IPS DF 4.7 (cell line): Measurements from ENCODE around the gene PELI2.

ENCODE experiments used
- DNase-seq: peaks from one replicate; pipeline ENCODE4 v3.0.0-alpha.2; 2013; ENCODE audit warnings: low spot score; ENCODE audit errors: extremely low read depth

PELI2 gene

DNA sequence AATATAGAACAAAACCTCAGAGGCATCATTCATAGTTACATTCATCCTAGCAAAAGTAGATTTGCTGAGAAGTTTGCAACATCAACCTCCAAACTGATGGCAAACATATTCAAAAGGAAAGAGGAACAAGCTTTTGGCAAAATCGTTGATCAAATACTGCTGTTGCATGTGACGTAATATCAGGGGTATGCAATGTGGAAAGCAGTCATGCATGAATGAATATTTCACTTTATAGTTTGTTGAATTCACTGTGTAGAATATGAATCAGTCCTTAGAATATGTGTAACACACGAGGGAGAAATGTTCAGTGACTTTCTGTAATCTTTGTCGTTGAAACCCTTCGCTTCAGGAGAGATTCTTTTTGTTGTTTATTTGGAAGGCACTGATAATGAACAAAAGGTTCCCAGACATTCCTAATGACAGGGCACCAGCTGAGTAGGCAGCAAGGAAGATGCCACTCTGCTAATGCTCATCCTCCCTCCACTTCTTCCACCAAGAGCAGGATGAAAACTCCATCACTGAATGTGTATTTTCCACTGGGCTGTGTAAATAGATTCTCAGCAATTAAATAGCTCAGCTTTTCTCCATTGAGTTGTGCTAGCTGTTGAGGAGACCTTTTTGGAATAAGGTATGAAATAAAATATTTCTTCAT is 126.1 kb downstream of the PELI2 start:
- no peak for DNase-seq

DNA sequence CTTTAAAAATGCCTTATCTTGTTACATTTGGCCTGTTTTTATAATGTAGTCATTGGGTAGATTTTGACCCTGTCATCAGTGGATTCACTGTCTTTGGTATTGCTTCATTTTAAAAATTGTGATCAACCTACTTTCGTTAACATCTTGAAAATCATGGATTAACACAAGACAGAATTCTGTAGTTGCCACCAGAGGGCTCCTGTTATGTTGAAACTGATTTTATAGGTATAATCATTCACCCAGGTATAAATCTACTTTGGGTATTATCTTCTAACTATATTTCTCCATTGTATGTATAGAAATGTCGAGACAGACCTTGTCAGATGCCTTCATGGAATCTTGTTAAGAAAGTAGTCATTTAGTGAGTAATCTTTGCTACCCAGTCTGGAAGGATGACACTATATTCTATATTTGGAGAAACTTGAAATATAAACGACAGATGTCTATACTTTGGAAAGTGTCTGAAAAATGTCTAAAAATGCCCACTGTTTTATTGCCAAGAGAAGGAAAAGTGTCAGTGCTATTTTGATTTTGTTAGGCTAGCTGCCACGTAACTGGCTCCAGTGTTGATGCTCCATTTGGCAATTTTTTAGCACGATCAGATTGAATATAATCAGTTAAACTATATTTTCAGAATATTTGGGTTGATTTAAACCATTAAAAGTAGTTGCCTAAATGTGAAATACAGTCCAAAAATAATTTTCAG is 129.4 kb downstream of the PELI2 start:
- DNase-seq, result no peak

GRCh38 chr14:56248442-56248841 is 130.2 kb downstream of the PELI2 start:
- DNase-seq, result no peak

DNA sequence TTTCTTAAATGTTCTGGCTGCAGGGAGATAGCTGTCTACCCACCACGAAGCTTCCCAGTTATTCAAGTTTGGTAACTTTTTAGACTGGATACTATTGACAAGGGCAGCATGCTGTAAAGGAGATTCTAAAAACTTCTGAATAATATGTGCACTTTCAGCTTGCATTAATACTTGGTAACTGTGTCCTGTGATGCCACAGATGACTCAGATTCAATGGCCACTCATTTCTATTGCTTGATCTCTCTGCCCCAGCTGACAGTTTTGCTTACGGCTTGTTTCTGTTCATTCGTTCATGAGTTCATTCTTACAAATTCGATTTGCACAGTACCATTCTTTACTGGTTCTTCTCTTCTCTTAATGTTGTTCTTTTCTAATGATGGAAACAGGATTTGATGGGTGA is 142.8 kb downstream of the PELI2 start:
- DNase-seq, result no peak

DNA sequence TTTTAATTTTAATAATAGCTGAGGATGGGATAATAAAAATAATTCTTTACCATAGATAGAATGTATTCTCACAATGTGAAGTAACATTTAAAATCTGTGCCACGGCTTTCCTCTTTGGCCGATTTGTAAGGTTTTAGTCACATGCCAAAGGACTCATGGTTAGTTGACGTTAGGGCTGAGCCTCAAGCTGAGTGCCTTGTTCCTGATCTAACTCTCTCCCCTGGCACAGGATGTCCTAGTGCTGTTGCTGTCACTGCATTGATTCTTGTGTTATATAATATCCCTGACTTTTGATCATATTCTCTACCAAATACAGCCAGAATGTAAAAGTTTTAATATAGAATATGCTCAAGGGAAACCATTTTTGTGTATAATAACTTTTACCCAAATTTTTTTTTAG is 144.3 kb downstream of the PELI2 start:
- DNase-seq, result no peak

- DNase-seq, result no peak
These were observed 149.8 kb downstream of the PELI2 start for GRCh38 chr14:56268039-56268438.

GRCh38 chr14:56268673-56269072 is 150.5 kb downstream of the PELI2 start:
- DNase-seq, result no peak

GRCh38 chr14:56270921-56271320 is 152.7 kb downstream of the PELI2 start:
- no peak for DNase-seq

DNA sequence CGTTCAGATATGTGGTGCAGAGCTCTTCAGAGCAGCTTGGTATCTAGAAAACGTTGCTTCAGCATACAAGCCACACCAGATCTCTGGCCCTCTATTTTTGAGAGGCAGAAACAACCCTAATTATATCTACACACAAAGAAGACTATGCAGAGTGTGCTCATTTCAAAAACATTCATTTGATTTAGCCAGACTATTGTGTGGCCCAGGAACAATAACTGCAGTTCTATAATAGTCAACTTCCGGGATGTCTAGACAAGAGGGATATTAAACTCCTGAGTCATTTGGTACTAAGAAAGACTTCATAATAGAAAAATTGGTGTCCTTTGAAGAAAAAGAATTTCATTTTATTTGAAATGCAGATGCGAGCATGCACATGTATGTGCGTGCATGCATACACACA is 153.8 kb downstream of the PELI2 start:
- no peak for DNase-seq

GRCh38 chr14:56273155-56273554 is 154.9 kb downstream of the PELI2 start:
- DNase-seq, result no peak

DNA sequence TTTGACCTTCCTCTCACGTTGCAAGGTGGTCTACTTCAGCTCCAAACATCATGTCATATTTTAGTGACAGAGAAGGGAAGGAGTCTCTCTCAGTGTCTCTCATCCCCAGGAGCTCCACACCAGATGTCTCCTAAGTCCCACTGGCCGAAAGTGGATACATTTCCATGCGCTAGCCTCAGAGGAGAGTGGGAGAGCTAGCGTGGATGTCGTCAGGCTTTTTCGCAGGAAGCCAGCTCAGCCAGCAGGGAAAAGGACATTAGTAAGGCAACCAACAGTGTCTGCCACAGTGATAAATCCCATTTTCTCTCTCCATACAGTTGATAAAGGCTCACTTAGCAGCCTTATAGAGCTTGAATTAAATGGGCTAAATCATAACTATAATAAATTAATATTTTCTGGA is 155.7 kb downstream of the PELI2 start:
- no peak for DNase-seq

DNA sequence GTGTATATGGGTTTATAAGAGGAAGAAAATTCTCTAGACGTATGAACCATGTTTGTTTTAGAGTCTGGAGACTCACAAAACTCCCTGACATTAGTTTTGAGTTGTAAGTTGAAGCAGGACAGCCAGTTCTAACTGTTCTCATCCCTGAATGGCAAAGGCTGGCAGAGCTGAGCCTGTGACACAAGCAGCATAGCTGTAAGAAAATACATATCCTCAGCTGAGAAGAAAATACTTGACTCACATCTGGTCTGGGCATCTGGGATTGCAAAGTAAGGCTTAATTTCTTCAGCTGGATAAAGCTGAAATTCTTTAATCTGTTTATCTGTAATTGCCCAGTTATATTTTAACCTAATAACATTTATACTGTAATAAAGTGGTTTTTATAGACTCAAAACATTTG is 156.3 kb downstream of the PELI2 start:
- no peak for DNase-seq

GRCh38 chr14:56276108-56276507 is 157.9 kb downstream of the PELI2 start:
- no peak for DNase-seq

- no peak for DNase-seq
These were observed 160.2 kb downstream of the PELI2 start for GRCh38 chr14:56278383-56278782.

DNA sequence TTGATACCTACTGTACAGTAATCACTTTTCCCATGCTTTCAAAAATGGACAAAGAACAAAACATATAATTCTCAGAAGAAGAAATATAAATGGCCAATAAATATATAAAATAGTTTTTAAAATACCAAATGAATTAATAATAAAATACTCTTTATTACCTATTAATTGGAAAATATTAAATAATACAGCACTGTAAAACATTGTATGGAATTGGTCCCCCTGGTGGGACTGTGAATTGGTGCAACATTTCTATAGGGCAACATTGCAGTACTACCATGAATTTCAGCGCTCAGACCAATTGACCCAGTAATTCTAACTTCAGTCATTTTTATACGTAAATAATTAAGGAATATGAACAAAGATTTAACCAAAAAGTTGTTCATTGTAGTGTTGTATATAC is 162.6 kb downstream of the PELI2 start:
- no peak for DNase-seq

- DNase-seq, result no peak
These were observed 164.0 kb downstream of the PELI2 start for GRCh38 chr14:56282179-56282578.

GRCh38 chr14:56284641-56285040 is 166.4 kb downstream of the PELI2 start:
- no peak for DNase-seq

DNA sequence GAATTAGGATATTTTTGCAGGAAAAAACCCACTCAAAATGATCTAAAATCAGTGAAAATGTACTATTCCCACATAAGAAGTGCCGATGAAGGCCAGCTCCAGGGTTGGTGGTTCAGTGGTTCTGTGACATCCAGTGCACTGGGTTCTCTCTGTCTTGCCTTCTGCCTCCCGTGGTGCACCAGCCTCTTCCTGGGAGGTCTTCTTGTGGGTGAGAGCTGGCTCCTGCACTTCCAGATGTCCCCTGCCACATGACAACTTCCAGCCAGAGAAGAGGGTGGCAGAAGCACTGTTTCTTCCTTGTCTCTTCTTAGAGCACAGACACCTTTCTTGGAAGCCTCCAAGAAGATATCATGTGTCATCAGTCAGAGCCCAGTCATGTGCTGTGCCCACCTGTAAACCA is 170.9 kb downstream of the PELI2 start:
- DNase-seq, result no peak

DNA sequence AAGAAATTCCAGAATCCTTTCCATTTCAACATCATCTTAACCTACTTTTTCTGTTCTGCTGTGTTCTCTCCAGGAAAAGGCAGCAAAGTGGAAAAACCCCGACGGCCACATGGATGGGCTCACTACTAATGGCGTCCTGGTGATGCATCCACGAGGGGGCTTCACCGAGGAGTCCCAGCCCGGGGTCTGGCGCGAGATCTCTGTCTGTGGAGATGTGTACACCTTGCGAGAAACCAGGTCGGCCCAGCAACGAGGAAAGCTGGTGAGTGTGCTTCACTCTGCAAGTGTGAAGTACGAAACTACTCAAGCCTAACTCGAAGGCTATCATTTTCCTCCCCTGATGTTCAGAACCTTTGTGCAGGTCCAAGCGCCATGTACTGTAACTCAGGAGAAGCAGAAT is 172.0 kb downstream of the PELI2 start:
- no peak for DNase-seq

DNA sequence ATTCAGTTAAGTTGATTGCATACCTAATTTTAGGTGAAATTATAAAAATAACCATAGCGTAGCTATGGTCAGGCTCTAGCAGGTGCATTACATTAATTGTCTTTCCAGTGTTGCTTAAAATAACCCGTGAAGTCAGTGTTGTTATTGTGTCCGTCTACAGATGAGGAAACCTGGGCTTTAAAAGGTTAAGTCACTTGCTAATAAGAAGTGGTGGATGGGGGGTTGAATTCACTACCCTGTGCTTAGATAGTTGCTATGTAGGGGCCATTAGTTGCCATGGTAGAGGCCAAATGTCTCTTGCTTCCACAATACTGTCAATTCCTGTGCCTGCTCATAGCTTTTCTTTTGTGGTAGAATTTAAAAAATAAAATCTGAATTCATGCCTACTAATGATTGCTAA is 174.8 kb downstream of the PELI2 start:
- DNase-seq, result no peak

- DNase-seq, result no peak
These were observed 175.3 kb downstream of the PELI2 start for GRCh38 chr14:56293506-56293905.

GRCh38 chr14:56294128-56294527 is 175.9 kb downstream of the PELI2 start:
- DNase-seq, result no peak

- no peak for DNase-seq
These were observed 177.5 kb downstream of the PELI2 start for GRCh38 chr14:56295743-56296142.
